GM04504 (cell line): Measurements from ENCODE around the gene HTR6.

Source experiments
- DNase-seq: peaks from one replicate; pipeline ENCODE4 v3.0.0-alpha.2; 2012; ENCODE audit warnings: low read depth

HTR6 gene

GRCh38 chr1:19720973-19721372 is 56.3 kb downstream of the HTR6 start:
- no peak for DNase-seq

- no peak for DNase-seq
These were observed 59.2 kb downstream of the HTR6 start for GRCh38 chr1:19723874-19724273.

GRCh38 chr1:19725606-19726005 is 60.9 kb downstream of the HTR6 start:
- DNase-seq, result no peak

- DNase-seq, result no peak
These were observed 63.9 kb downstream of the HTR6 start for GRCh38 chr1:19728413-19729145.

DNA sequence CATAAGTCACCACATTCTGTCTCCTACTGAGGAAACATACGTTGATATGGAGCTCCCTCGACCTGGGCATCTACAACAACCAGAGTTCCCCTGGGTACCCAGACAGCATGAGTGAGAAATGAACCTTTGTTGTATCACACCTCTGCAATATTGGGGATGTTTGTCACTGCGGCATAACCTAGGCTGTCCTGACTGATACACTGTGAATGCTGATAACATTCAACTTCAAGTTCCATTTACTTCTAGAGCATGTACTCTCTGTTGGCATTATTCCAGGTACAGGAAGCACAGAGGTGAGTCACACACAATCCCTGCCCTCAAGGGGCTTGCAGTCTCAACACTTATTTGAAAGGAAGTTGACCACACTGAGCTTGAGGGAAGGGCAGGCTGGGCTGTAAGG is 65.6 kb downstream of the HTR6 start:
- no peak for DNase-seq
